LNCaP clone FGC (cell line): ENCODE measurements around the gene ERV3-1.
A peak's percentile ranks its signal among the peaks of the same experiment; 100 is the strongest.
"Not testable (repeated sequence)": the region's sequence is repeated elsewhere in the genome, so short reads cannot be mapped to it uniquely, and the experiment has no call there.

Source experiments
- DNase-seq: peaks from one replicate; pipeline ENCODE4 v3.0.0-alpha.2; 2011; ENCODE audit warnings: low read depth
- H3K4me3 ChIP-seq: 2 replicates; pipeline ENCODE4 v1.5.1; 2011; ENCODE audit warnings: mild to moderate bottlenecking, low read depth, low read length, control low read depth
- CTCF ChIP-seq: IDR thresholded peaks from 2 replicates; pipeline ENCODE4 v1.5.1; 2012; ENCODE audit warnings: mild to moderate bottlenecking; ENCODE audit not compliant: control insufficient read depth, insufficient read depth; ENCODE audit errors: extremely low read depth

Gene ERV3-1

GRCh38 chr7:65006094-65006992, at the start of gene ERV3-1:
Gene ERV3-1, minus strand, starts transcription at chr7:65006687. Its CDS starts 13,661 bp downstream, at chr7:64993026.
- H3K4me3 ChIP-seq: peak within 1 kb of the TSS; percentile 89
- TF ChIP-seq CTCF: no peak
- DNase-seq: peak; percentile 91

GRCh38 chr7:65055786-65056185, 49.3 kb upstream of the ERV3-1 start:
- DNase-seq, H3K4me3 ChIP-seq: not testable (repeated sequence)

GRCh38 chr7:65054466-65054994, 48.0 kb upstream of the ERV3-1 start:
- H3K4me3 ChIP-seq, DNase-seq: not testable (repeated sequence)

- not testable (repeated sequence) for H3K4me3 ChIP-seq, DNase-seq
These were observed 45.2 kb upstream of the ERV3-1 start for GRCh38 chr7:65051654-65052053.

GRCh38 chr7:65051139-65051538, 44.7 kb upstream of the ERV3-1 start:
- not testable (repeated sequence) for DNase-seq, H3K4me3 ChIP-seq

- DNase-seq: not testable (repeated sequence)
These were observed 39.8 kb upstream of the ERV3-1 start for GRCh38 chr7:65046329-65046728.

GRCh38 chr7:65045589-65045988, 39.1 kb upstream of the ERV3-1 start:
- not testable (repeated sequence) for H3K4me3 ChIP-seq, DNase-seq

More at GRCh38 chr7:65046329-65046728, 39.8 kb upstream of the ERV3-1 start:
- not testable (repeated sequence) for H3K4me3 ChIP-seq

- peak overlapping the region; percentile 74 for H3K4me3 ChIP-seq
These were observed 32.3 kb upstream of the ERV3-1 start for GRCh38 chr7:65038767-65039166.

GRCh38 chr7:65037740-65038688, 31.5 kb upstream of the ERV3-1 start:
- no peak for TF ChIP-seq CTCF
- peak overlapping the region; percentile 74 for H3K4me3 ChIP-seq
- peak; percentile 55 for DNase-seq

More at GRCh38 chr7:65038767-65039166, 32.3 kb upstream of the ERV3-1 start:
- not testable (repeated sequence) for DNase-seq

GRCh38 chr7:65036526-65036925, 30.0 kb upstream of the ERV3-1 start:
- H3K4me3 ChIP-seq, DNase-seq: not testable (repeated sequence)

GRCh38 chr7:65035469-65035868, 29.0 kb upstream of the ERV3-1 start:
- DNase-seq, H3K4me3 ChIP-seq: not testable (repeated sequence)

GRCh38 chr7:65034120-65034782, 27.8 kb upstream of the ERV3-1 start:
- not testable (repeated sequence) for DNase-seq, H3K4me3 ChIP-seq

GRCh38 chr7:65033391-65033790, 26.9 kb upstream of the ERV3-1 start:
- DNase-seq, H3K4me3 ChIP-seq: not testable (repeated sequence)

GRCh38 chr7:65025023-65025422, 18.5 kb upstream of the ERV3-1 start:
- not testable (repeated sequence) for H3K4me3 ChIP-seq, DNase-seq

GRCh38 chr7:65020978-65021377, 14.5 kb upstream of the ERV3-1 start:
- H3K4me3 ChIP-seq, DNase-seq: not testable (repeated sequence)

- DNase-seq, H3K4me3 ChIP-seq: not testable (repeated sequence)
These were observed 3.4 kb upstream of the ERV3-1 start for GRCh38 chr7:65009881-65010280.
